Activated T-helper 1 cell treated with Interleukin-2 at 50 U/mL for 16 hours (primary cell): ENCODE results near the gene WASL.
"Not testable (repeated sequence)": the region's sequence is repeated elsewhere in the genome, so short reads cannot be mapped to it uniquely, and the experiment has no call there.

Experiments used
- DNase-seq: peaks from one replicate; pipeline ENCODE4 v3.0.0-alpha.2; 2020; ENCODE audit warnings: low read depth

The WASL gene

DNA sequence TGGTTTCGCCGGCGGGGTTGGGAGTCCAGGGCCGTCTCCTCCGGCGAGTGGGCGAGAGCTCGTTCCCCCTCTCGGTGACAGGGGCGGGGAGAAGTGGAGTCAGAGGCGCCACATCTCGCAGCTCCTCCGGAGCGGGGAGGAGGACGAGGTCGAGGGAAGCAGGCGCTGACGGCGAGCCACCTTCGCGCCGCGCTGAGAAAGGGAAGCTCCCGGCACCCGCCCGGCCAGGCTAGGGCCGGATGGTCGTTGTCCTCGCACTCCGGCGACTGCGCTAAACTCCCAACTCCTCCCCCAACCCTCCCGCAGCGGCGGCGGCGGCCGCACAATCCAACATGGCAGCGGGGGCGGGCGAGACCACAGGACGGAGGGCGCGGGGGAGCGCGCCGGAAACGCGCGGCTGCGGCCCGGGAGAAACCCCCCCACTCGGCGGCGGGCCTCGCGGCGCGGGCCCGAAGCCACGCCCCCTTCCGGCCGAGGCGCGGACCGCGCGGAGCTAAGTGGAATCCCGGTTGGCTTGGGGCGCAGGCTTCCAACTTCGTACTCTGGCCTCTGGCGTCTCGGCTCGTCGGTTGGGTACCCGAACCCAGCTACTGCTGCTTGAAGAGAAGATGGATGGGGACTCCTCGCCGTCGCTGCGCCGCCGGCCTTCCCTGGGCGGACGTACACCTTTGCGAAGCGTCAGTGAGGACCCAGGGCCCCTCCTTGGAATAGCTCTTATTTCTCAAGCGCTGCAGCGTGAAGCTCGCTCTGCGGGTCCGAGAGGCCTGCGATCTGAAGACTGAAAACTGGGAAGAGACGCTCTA, at the start of gene WASL:
Gene WASL, minus strand, starts transcription at position 270 of the 803 bp plus-strand sequence. Its CDS starts 269 bp downstream, at position 1.
- DNase-seq, result peak; percentile 84

DNA sequence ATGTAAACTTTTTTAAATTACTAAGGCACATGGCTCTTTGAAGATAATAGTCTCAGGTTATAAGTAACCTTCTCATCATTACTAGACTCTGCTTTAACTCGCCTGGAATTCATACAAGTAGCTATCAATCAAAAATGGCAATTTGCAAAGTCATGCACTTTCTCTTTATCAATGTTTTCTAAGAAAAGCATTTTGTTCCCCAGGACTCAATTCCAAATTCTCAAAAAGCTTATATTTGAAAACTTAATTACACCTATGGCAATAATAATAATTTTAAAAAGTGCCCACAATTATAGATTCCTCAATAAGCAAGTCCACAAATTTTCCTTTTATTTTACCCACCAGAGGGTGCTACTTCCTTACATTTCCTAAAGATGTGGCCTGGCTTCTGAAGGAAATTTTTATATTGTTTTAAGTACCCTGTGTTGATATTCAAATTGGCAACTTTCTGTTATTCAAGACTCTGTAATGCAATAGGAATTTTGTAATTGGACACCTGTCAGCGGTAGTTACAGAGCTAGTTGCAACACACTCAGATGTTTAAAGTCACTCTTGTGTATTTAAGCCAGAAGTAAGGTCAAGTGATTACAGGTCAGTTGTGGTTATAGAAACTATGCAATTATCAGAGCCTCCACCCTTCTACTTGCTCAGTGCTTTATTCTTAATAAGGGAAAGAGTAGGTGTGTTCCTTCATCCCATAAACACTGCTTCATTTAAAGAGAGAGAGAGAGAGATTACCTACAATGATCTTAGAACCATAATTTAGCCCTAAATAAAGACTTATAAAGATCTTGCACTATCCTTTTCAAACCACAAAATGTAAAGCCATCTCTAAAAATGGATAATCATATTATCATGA, 49.1 kb upstream of the WASL start:
- DNase-seq, result no peak

DNA sequence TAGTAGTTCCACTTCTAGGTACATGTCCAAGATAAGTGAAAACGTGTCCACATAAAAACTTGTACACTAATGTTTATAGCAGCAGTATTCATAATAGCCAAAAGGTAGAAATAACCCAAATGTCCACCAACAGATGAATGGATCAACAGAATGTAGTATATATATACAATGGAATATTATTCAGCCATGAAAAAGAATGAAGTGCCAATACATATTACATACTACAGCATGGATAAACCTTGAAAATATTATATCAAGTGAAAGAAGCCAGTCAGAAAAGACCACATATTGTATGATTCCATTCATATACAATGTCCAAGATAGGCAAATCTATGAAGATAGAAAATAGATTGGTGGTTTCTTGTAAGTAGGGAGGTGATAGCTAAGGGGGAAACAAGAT, 47.8 kb upstream of the WASL start:
- no peak for DNase-seq

DNA sequence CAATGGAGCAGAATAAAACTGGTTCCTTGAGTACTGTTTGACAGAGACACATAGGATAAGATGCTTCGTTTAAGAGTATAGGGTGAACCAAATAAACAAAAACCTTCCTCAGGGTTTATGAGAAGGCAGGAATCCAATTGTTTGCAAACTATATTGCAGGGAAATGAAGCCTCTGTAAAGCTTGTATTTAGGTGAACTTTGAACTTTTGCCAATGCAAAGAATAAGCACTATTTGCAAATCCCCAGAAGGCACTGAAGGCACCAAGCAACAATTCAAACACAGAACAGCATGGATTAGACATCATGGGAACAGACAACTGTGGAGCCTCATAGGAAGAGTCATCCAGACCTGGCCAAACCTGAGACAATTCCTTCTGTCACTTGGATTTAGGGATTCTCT, 47.1 kb upstream of the WASL start:
- no peak for DNase-seq

DNA sequence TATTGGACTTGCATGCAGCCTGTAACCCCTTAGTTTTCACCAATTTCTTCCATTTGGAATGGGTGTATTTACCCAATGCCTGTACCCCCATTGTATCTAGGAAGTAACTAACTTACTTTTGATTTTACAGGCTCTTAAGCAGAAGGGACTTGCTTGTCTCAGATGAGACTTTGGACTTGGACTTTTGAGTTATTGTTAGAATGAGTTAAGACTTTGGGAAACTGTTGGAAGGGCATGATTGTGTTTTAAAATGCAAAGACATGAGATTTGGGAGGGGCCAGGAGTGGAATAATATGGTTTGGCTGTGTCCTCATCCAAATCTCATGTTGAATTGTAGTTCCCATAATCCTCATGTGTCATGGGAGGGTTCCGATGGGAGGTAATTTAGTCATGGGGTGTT, 46.3 kb upstream of the WASL start:
- DNase-seq, result not testable (repeated sequence)

DNA sequence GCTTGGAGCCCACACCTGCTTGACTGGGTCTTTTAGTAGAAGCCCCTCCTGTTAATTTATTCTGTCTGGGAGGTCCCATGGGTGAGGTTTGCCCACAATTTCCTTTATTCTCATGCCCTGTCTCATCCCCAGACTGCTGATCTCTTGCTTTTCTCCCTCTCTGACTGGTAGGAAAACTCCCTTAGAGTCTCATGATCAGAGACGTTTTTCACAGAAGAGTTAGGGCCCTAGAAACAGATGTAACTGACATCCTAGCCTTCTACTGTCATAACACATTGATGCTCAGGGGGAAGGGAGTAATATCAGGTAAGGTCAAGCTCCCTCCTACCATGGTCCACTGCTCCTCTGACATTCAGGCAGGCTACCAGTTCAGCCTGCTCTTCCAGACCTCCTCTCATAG, 43.7 kb upstream of the WASL start:
- no peak for DNase-seq

- DNase-seq, result no peak
Measured at GRCh38 chr7:123791001-123791400, 42.2 kb upstream of the WASL start.

- DNase-seq, result no peak
Measured at GRCh38 chr7:123789817-123790216, 41.0 kb upstream of the WASL start.

DNA sequence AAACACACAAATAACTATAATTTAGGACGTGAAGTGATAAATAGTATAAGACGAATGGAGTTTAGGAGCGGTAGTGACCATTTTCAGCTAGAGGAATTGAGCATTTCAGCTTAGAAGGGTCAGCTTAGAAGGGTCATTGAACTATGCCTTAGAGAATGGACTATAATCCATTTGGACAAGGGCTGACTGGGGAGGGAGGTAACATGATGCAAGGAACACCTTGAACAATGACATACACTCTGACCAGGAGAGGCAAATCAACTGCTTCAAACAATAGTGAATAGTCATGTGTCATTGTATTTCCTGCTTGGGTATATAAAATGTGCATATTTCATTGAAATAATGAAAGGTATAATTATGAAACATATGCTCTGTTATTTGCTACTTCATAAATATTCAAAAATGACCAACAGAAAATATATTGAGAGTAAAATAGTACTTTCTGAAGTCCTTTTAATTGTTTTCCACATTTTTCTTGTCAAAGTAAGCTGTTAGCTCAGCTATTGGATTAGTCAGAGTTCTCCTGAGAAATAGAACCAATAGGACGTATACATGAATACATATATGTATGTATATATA, 40.5 kb upstream of the WASL start:
- DNase-seq, result no peak

- no peak for DNase-seq
Measured at GRCh38 chr7:123788584-123788983, 39.8 kb upstream of the WASL start.

GRCh38 chr7:123787220-123788007, 38.6 kb upstream of the WASL start:
- no peak for DNase-seq

GRCh38 chr7:123784263-123784662, 35.5 kb upstream of the WASL start:
- no peak for DNase-seq

GRCh38 chr7:123783820-123784219, 35.0 kb upstream of the WASL start:
- no peak for DNase-seq

DNA sequence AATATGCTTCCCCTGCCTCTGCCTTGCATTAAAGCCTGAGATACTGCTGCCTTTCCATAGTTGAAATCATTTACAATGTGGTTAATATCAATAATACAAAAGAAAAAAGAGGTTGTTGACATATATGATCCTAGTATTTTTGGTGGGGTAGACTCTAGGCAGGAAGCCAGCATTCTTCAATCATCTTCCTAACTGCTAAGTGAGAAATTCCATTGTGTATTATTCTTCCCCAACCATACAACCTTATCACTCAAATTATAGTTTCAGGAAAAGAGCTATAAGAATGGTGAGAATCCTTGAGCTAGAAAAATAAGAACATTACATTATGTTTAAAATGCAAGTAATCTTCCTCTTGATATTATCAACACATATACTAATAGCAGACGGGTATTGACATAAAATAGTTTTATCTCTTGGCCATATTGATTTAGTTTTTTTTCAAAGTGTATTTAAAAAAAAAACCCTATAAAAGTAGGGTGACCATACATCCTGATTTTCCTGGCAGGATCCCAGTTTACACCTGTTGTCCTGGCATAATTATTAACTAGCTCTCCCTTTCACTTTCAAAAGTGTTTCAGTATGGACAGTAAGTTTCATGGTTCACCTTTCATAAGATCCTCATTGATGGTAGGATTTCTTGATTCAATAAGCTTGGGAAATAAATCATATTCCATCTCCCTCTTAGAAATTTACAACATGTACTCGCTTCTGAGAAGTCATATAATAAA, 33.4 kb upstream of the WASL start:
- DNase-seq, result no peak

DNA sequence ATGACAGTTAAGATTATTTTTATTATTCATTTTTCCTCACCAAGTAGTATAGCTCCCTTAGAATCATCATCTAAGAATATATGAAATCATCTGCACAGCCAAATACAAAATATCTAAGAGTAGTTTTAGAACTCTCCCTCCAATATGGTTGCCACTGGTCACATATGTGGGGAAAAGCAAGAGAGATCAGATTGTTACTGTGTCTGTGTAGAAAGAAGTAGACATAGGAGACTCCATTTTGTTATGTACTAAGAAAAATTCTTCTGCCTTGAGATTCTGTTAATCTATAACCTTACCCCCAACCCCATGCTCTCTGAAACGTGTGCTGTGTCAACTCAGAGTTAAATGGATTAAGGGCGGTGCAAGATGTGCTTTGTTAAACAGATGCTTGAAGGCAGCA, 31.7 kb upstream of the WASL start:
- DNase-seq, result not testable (repeated sequence)

DNA sequence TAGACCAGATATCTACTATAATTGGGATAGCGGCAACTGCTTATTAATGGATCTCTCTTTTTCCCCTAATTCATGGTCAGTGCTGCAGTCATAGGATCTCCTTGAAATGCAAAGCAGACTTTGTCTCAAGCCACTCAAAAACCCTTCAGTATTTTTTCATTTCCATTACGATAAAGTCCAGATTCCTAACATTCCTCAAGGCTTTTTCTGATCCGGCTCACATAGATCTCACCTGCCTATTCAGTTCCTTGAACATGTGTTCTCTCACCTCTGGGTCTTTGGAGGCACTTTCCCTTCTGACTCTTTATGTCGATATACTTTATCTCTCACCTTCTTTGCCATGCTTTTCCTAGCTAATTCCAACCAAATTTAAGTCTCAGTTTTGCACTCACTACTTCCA, 25.7 kb upstream of the WASL start:
- DNase-seq, result no peak

- no peak for DNase-seq
Measured at GRCh38 chr7:123773481-123773880, 24.7 kb upstream of the WASL start.

GRCh38 chr7:123772652-123773051, 23.8 kb upstream of the WASL start:
- no peak for DNase-seq

- no peak for DNase-seq
Measured at GRCh38 chr7:123771846-123772245, 23.0 kb upstream of the WASL start.

- no peak for DNase-seq
Measured at GRCh38 chr7:123771256-123771655, 22.5 kb upstream of the WASL start.

DNA sequence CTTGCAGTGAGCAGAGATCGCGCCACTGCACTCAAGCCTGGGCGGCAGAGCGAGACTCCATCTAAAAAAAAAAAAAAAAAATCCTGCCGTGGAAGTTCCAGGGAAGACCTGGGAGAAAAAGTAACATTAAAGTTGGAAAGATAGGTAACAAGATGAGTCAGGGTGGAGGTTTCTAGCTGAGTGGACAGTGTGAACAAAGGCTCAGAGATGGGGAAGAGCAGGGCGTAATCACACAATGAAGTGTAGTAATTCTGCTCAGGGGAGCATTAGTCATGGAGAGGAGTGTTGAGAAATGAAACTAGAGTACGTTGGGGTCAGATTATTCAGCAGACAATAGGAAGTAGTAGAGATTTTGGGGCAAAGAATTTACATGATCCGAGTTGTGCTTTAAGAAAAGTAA, 21.6 kb upstream of the WASL start:
- no peak for DNase-seq
